COR-L47 (cell line): ENCODE measurements around the gene TAF11L7.
"Not testable (repeated sequence)": the region's sequence is repeated elsewhere in the genome, so short reads cannot be mapped to it uniquely, and the experiment has no call there.

Experiments used
- DNase-seq: peaks from one replicate; lab custom pipeline; 2025; lab: John Stamatoyannopoulos, UW

The TAF11L7 gene

DNA sequence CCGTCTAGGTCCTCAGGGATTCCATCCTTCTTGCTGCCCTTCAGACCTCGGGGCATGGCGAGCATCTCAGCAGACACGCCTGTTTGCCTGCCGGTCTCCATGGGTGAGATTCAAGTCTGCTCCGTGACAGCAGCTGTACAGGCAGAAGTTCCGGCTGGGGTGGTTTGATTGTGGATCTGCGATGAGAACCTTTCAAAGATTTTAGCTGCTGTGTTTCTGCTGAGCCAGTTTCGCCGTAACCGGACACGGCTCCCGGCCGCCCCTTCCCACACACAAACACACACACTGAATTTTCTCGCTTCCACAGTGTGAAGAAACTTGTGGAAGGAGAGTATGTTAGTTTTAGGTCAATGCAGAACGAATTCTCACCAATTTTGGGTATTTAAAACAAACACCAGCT is at the start of gene TAF11L7:
Gene TAF11L7 (minus strand): TSS at position 101 of the 400 bp plus-strand sequence.
- DNase-seq, result not testable (repeated sequence)

DNA sequence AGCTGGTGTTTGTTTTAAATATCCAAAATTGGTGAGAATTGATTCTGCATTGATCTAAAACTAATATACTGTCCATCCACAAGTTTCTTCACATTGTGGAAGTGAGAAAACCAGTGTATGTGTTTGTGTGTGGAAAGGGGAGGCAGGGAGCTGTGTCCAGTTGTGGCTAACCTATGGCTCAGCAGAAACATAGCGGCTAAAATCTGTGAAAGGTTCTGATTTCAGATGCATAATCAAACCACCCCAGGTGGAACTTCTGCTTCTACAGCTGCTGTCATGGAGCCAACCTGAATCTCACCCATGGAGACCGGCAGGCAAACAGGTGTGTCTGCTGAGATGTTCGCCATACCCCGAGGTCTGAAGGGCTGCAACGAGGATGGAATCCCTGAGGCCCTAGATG is 48.6 kb upstream of the TAF11L7 start, which contains the start of gene TAF11L14:
Gene TAF11L14 (plus strand): TSS at position 301 of the 400 bp plus-strand sequence.
- DNase-seq, result no peak

DNA sequence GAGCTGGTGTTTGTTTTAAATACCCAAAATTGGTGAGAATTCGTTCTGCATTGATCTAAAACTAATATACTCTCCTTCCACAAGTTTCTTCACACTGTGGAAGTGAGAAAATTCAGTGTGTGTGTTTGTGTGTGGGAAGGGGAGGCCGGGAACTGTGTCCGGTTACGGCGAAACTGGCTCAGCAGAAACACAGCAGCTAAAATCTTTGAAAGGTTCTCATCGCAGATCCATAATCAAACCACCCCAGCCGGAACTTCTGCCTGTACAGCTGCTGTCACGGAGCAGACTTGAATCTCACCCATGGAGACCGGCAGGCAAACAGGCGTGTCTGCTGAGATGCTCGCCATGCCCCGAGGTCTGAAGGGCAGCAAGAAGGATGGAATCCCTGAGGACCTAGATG is 46.2 kb upstream of the TAF11L7 start, which contains the start of gene TAF11L13:
Gene TAF11L13 (plus strand): TSS at position 301 of the 400 bp plus-strand sequence.
- not testable (repeated sequence) for DNase-seq

DNA sequence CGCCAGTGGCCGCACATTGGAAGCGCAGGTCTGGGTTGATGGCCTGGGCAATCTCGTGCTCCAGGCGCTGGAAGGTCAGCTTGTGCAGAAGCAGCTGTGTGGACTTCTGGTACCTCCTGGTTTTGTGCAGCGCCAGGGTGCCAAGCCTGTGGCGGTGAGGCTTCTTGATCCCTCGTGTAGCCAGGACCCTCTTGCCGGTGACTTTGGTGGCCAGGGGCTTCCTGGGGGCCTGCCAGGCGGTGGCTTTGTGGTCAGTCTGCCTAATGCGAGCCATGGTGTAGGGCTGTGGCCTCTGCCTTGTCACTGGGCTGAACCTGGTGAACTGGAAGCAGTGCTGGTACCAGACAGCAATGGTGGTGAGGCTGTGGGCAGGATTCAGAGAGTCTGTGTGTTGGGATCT is 40.1 kb upstream of the TAF11L7 start:
- no peak for DNase-seq

DNA sequence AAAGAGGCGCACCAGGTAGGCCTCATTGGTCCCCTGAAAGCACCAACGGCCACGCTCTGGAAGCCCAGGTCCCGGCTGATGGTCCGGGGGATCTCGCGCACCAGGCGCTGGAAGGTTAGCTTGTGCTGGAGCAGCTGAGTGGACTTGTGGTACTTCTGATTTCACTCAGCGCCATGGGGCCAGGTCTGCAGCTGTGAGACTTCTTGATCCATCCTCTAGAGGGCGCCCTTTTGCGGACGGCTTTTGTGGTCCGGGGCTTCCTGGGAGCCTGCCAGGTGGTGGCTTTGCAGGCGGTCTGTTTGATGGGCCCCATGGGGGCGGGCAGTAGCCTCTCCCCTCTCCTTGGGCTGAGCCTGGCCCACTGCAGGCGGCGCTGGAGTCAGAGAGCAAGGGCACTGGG is 35.1 kb upstream of the TAF11L7 start:
- DNase-seq, result no peak

DNA sequence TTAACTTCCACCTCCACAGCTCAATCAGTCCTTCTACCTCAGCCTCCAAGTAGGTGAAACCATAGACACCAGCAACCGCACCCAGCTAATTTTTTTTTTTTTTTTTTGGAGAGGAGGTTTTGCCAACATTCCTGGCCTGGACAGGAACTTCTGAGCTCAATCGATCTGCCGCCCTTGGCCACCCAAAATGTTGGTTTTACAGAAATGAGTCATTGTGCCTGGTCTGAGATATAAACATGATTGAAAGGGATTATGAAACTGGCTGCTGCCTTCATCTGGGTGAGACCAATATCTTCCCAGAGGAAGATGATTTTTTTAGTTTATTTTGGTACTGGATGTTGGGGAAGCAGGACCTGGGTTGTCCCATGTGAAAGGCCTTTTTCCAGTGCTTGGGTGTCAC is 33.8 kb upstream of the TAF11L7 start:
- no peak for DNase-seq

DNA sequence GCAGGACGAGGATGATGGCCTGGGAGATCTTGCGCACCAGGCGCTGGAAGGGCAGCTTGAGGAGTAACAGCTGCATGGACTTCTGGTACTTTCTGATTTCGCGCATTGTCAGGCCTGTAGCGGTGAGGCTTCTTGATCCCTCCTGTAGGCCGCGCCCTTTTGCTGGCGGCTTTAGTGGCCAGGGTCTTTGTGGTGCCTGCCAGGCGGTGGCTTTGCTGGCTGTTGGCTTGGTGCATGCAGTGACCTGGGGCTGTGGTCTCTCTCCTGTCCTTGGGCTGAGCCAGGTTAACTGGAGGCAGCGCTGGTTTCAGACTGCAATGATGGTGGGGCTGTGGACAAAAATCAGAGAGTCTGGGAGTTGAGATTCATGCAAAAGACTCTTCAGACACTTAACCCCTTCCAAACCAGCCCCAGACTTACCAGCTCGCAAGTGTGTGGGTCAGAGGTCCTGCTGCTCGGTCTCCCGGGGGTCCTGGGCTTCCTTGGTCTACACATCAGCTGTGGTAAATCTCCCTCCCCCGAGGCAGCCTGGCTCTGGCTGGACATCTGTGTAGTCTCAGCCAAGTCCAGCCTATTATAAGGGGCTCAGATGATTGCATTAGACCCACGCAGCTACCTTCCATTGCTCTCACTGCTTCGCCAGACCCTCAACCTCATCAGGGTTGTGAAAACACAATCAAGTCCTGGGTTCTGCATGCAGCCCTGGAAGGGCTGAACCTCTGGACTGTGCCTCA is 29.5 kb upstream of the TAF11L7 start:
- DNase-seq, result no peak

DNA sequence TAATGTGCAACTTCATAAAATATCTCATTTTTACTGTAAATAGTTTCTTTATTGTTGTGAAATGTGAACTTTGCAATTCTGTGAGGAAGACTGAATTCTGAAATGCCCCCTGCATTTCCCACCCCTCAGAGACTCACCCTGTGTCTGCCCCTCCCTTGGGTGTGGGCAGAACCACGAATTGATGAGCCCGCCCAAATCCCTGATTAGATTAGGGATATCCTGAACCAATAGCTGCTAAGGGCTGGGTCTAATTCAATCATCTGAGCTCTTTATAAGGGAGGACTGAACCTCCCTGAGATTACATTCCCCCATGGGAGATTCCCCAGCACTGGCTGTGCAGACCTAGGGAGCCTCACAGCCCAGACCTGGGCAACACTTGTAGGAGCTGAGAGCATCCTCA is 24.5 kb upstream of the TAF11L7 start, which contains the start of gene TAF11L12:
Gene TAF11L12 (plus strand): TSS at position 301 of the 400 bp plus-strand sequence.
- DNase-seq, result not testable (repeated sequence)

DNA sequence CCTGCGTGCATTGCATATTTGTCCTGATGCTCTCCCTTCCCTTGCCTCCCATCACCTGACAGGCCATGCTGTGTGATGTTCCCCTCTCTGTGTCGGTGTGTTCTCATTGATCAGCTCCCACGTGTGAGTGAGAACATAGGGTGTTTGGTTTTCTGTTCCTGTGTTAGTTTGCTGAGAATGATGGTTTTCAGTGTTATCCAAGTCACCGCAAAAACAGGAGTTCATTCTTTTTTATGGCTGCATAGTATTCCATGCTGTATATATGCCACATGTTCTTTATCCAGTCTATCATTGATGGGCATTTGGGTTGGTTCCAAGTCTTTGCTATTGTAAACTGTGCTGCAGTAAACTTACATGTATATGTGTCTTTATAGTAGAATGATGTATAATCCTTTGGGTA is 21.9 kb upstream of the TAF11L7 start:
- DNase-seq, result not testable (repeated sequence)

DNA sequence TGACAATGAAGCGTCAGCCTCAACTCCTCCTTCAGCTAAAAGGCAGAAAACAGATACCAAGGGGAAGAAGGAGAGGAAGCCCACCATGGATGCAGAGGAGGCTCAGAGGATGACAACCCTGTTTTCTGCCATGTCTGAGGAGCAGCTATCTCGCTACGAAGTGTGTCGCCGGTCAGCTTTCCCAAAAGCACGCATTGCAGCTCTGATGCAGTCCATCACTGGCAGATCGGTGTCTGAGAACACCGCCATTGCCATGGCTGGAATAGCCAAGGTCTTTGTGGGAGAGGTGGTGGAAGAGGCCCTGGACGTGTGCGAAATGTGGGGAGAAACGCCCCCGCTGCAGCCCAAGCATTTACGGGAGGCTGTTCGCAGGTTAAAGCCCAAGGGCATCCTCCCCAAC is 19.4 kb upstream of the TAF11L7 start:
- DNase-seq, result no peak

DNA sequence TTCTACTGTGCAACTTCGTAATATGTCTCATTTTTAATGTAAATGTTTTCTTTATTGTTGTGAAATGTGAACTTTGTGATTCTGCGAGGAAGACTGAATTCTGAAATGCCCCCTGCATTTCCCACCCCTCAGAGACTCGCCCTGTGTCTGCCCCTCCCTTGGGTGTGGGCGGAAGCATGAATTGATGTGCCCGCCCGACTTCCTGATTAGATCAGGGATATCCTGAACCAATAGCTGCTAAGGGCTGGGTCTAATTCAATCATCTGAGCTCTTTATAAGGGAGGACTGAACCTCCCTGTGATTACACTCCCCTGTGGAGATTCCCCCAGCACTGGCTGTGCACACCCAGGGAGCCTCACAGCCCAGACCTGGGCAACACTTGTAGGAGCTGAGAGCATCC is 18.3 kb upstream of the TAF11L7 start, which contains the start of gene TAF11L11:
Gene TAF11L11 (plus strand): TSS at position 304 of the 400 bp plus-strand sequence.
- not testable (repeated sequence) for DNase-seq

DNA sequence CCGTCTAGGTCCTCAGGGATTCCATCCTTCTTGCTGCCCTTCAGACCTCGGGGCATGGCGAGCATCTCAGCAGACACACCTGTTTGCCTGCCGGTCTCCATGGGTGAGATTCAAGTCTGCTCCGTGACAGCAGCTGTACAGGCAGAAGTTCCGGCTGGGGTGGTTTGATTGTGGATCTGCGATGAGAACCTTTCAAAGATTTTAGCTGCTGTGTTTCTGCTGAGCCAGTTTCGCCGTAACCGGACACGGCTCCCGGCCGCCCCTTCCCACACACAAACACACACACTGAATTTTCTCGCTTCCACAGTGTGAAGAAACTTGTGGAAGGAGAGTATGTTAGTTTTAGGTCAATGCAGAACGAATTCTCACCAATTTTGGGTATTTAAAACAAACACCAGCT is 12.2 kb upstream of the TAF11L7 start, which contains the start of gene TAF11L10:
Gene TAF11L10 (minus strand): TSS at position 101 of the 400 bp plus-strand sequence.
- DNase-seq, result not testable (repeated sequence)

DNA sequence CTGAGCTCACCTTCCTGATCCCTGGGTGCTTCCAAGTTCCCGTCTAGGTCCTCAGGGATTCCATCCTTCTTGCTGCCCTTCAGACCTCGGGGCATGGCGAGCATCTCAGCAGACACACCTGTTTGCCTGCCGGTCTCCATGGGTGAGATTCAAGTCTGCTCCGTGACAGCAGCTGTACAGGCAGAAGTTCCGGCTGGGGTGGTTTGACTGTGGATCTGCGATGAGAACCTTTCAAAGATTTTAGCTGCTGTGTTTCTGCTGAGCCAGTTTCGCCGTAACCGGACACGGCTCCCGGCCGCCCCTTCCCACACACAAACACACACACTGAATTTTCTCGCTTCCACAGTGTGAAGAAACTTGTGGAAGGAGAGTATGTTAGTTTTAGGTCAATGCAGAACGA is 8.7 kb upstream of the TAF11L7 start, which contains the start of gene TAF11L9:
Gene TAF11L9 (minus strand): TSS at position 140 of the 400 bp plus-strand sequence.
- DNase-seq, result not testable (repeated sequence)

DNA sequence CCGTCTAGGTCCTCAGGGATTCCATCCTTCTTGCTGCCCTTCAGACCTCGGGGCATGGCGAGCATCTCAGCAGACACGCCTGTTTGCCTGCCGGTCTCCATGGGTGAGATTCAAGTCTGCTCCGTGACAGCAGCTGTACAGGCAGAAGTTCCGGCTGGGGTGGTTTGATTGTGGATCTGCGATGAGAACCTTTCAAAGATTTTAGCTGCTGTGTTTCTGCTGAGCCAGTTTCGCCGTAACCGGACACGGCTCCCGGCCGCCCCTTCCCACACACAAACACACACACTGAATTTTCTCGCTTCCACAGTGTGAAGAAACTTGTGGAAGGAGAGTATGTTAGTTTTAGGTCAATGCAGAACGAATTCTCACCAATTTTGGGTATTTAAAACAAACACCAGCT is 5.3 kb upstream of the TAF11L7 start, which contains the start of gene TAF11L8:
Gene TAF11L8 (minus strand): TSS at position 101 of the 400 bp plus-strand sequence.
- DNase-seq, result not testable (repeated sequence)
